ENCODE results near the gene MLLT10.
A peak's percentile ranks its signal among the peaks of the same experiment; 100 is the strongest.
"Not testable (repeated sequence)": the region's sequence is repeated elsewhere in the genome, so short reads cannot be mapped to it uniquely, and the experiment has no call there.

MLLT10 gene

DNA sequence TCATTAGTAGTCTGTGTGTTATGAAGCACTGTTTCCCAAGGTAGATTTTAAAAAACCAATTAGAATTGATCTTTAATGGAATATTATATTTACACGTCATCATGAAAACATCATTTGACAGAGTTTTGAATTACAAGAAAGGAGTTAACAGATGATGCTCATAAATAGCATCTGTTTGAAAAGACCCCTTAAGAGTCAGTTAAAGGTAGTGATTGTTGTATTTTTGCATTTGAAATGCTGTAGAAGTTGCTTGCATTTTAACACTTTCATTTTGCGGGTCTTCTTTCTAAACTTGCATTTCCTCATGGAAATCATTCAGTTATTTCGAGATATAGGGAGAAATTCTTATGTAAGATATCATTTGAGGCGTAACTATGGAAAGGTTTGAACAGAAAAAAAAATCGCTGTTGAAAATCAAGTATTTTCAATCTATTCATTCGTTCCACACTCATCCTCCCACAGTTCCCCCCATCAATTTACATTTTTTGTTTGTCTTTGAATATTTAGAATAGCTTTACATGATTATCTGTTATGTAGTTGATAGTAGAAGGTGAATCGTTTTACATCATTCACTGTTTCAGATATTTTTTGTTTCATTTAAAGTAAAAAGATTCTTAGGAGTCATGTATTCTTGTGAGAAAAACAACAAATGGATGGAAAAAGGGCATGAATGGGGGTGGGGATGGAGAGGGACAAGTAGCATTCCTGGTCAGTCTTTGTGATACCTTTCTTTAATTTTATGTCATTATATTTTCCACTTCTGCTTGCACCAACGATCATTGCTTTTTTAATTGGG is 5.6 kb upstream of the MLLT10 start:
- DNase-seq (ENCODE audit: low spot score) = no peak

DNA sequence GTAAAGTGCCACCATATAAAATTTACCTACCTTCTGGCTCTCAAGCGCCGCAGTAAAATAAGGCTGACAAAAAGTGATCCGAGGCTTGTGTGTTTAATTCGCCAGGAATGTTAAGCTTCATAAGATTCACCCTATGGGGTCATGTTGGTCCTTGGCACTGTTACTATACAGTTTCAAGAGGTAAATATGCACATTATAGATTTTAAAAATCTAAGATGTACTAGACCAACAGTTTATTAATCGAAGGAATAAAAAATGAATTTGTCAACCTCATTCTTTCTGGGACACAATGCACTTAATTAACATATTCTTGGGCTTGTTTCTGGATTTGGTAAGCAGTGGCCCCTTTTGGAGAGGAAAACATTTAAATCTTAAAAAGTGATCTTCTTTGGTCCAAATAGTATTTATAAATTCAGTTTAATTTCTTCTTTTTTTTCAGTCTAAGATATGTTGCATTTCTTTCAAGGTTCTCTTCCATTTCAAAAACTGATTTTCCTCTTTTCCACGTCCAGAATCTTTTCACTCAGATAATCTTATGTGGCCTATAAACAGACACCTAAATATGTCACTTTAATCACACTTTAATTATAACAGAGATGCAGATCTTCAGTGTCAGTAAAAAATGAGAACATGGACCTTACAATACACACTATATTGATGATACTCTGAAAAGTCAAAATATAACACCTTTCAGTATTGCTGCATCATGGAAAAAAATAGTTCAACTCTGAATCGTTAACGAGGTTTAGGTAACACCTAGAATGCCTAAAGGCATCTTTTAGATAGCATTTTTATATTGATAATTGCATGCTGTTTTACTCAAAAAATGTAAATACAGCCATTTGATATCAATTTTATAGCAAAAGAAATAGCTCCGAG is 4.8 kb upstream of the MLLT10 start:
- DNase-seq (ENCODE audit: low spot score) = no peak

DNA sequence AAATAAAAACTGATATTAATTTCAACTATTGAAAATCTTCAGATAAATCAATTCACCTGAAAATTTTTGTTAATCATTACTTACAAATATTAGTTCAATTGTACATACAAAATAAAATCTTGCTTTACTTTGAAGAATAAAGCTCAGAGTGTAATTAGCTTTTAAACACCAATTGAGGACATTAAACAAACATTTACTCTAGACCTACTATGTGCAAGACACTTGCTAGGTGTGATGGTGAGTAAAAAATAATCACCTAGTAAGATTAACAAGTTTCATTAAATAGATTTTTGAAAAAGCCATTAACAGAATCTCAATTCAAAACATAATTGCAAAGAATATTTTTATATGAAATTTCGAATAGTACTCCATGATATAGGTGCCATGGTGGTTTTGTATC is 3.9 kb upstream of the MLLT10 start:
- no peak for DNase-seq (ENCODE audit: low spot score)

DNA sequence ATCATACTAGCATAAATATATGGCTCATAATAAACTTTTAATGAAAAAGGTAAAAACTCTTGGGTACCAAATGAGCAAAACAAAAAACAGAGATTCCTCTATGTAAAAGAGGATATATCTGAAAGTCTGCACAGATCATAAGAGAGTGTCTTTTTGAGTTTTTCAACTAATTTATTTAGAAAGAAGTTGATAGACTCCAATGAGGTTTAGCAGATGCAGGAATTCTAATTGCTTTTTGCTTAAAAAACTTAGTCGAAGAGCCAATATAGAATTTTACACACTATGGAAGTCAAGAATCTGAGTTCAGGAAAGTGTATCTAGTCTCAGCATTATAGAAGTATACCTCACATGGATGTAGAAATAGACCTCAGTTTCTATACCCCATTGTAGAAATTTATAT is 3.4 kb upstream of the MLLT10 start:
- no peak for DNase-seq (ENCODE audit: low spot score)

DNA sequence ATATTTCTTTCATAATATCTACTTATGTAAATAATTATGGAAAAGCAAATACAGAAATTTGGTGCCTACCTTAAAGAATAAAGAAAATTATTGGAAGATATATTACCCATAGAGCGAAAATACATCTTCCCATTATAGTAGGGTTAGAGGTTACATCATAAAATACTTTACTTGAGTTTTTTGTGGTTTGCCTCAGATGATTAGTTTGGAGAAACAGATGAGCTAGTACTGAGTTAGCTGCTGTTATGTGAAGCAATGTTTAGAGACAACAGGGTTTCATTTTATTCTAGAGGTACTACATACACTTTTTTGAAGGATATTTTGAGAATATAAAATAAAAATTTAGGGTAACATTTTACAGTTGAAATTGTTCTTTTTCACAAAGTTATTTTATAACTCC is 2.9 kb upstream of the MLLT10 start:
- no peak for DNase-seq (ENCODE audit: low spot score)

DNA sequence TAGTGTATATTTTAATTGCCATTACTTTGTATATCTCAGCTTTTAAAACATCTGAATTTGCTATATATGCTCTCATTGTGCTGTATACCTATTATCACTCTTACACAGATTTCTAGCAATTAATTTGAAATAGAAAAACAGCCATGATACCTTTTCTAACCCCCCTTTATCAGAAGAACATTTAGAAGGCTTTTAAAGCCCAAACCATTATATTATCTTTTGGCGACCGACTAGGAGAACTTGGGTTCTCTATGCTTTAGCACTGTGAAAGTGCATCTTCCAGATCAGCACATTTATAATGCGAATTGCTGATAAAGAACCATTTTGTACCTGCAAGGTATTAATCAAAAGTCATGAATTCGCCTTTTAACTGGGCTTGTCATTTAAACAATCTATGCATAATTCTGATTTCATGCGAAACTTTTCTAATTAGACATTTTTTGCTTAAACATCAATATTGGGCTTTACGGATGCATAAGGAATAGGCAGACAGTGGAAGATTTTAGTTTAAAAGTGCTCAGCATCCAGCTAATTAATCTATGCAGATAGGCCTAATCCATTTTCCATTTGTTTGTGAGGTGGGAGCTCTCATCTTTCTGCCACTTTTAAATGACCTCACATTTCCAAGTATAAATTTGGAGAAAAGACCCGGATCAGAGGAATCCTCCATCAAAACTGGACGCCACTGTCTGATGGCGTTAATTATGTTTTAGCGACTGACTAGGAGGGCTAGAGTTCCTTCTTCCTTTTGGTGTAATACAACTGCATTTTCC is 1.2 kb upstream of the MLLT10 start:
- no peak for DNase-seq (ENCODE audit: low spot score)

DNA sequence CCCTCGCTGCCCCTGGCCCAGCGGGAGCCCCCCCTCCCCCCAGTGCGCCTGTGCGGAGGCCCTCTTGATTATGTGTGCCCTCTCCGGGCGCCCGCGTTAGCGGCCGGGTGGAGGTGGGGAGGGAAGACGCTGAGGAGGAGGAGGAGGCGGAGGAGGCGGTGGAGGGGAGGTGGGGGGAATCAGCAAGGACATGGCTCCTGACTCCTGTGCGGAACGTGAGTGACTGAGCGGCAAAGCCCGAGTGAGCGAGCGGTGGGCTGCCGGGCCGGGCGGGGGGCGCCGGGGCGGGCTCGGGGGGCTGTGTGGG is 201 bp downstream of the MLLT10 start:
- DNase-seq (ENCODE audit: low spot score) = no peak

DNA sequence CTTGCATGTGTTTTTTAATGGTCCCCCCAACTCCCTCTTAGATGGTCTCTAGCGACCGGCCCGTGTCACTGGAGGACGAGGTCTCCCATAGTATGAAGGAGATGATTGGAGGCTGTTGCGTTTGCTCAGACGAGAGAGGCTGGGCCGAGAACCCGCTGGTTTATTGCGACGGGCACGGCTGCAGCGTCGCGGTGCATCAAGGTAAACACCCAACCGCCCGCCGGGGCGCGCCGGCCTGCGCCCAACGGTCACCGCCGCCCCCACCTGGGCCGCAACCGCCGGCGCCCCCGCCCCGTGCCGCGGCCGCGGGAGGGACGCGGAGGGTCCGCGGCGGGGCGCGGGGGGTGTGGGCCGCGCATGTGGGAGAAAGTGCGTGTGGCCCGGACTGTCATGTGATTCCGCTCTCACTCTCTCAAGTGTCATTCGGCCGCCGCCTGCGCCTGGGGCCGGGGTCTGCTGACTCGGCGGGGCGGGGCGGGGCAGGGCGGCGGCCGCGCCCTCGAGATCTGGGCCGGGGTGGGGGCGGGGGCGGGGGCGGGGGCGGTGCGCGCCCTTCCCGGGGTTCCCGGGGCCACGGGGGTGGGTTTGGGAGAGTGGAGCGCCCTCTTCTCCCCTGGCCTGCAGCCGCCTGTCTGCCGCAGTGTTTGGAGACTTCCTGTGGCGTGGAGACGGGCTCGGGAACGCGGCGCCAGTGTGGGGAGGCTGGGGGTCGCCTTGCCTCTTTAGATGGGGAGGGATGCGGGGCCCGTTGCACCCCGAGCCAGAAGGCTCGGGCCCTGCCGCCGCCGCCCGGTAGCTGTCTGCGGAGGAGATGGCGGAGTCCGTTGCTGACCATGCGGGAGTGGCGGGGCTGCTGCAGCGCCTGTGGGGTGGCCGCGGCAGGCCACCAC is 817 bp downstream of the MLLT10 start:
- DNase-seq (ENCODE audit: low spot score) = peak; percentile 70

DNA sequence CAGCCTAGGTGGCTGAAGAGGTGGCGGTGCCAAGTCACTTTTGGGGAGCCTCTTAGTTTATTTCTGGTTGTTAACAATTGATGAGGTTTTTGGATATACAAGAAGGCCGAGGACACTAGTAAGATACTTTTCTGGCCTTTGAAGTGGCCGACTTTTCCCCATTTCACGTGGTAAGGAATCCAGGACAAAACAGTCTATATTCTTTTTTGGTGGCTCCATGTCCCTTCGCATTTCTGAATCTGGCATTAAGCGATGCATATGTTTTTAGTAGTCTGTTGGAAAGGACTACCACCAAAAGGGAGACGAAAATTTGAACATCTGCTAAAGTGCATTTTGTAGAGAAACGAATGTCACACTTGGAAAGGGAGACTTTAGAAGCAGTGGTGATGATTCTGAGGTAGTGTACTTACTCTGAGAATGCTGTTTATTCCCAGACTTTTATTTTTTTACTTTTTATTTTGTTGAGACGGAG is 1.5 kb downstream of the MLLT10 start:
- DNase-seq (ENCODE audit: low spot score) = no peak

DNA sequence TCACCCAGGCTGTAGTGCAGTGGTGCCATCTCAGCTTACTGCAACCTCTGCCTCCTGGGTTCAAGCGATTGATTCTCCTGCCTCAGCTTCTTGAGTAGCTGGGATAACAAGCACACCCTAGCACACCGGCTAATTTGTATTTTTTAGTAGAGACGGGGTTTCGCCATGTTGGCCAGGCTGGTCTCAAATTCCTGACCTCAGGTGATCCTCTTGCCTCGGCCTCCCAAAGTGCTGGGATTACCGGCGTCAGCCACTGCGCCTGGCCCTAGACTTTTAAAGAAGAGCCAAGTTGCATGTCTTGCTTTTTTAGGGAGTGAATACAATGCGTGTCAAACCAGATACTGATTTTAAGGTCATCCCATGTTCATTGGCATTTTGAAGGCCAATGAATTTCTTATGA is 1.9 kb downstream of the MLLT10 start:
- not testable (repeated sequence) for DNase-seq (ENCODE audit: low spot score)

DNA sequence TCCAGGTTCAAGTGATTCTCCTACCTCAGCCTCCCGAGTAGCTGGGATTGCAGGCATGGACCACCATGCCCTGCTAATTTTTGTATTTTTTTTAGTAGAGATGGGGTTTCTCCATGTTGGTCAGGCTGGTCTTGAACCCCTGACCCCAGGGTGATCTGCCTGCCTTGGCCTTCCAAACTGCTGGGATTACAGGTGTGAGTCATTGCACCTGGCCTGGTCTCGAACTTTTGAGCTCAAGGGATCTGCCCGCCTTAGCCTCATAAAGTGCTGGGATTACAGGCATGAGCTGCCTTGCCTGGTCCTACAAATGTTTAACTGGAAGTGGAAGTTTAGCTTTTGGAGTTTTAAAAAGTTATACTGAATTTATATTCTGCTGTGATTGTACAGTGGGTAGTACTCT is 2.8 kb downstream of the MLLT10 start:
- no peak for DNase-seq (ENCODE audit: low spot score)

DNA sequence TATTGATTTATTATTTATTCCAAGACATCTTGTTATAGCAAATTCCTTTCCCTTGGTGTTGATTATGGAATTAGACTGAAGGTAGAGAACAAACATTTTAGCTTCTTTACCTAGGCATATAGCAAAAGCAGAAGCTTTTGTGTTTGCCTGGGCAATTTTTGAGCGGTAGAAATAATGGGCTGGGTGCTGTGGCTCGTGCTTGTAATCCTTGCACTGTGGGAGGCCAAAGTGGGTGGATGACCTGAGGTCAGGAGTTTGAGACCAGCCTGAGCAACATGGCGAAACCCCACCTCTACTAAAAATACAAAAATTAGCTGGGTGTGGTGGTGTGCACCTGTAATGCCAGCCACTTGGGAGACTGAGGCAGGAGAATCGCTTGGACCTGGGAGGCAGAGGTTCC is 6.7 kb downstream of the MLLT10 start:
- DNase-seq (ENCODE audit: low spot score) = not testable (repeated sequence)

DNA sequence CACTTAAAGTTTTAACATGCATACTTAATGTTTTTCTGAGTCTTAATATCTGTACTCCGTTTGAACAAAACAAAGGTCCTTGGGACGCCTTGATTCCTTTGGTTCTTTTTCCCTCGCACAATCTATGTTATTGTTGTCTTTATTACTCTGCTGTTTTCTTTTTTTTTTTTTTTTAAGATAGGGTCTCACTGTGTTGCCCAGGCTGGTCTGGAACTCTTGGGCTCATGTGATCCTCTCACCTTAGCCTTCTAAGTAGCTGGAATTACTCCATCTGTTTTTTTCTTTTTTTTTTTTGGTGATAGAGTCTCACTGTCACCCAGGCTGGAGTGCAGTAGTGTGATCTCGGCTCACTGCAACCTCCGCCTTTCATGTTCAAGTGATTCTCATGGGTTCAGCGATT is 13.2 kb downstream of the MLLT10 start:
- DNase-seq (ENCODE audit: low spot score) = no peak

DNA sequence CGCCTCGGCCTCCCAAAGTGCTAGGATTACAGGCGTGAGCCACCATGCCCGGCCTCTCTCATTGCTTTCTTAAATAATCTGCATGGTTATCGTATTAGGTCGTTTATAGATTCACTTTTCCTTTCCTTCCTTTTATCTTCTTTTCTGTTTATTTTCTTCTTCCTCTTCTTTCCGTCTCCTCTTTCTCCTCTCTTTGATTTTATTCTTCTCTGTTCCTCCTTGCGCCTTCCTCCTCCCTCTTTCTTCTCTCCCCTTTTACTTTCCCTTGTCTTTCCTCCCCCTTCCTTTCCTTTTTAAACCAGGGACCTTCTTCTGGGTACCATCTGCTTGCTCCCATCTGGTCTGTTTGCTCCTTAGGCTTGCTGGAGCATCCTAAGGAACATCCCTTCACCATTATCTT is 18.6 kb downstream of the MLLT10 start:
- DNase-seq (ENCODE audit: low spot score) = no peak

DNA sequence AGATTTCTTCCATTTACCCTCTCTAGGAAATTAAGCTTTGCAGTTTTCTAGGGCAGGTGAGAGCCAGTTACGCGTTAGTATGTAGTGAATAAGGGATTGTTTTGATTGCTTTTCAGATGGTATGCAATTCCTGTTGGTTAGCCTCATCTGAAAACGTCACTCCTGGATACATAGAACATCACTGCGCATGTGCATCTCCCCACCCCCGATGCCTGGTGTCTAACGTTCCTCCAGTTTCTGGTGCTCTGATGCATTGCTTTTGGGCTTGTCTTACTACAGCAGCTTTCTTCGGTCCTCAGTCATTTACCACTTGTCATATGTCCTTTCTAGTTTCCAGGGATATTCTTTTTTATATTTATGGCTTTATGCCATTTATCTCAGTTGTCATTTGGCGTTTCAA is 22.5 kb downstream of the MLLT10 start:
- no peak for DNase-seq (ENCODE audit: low spot score)

DNA sequence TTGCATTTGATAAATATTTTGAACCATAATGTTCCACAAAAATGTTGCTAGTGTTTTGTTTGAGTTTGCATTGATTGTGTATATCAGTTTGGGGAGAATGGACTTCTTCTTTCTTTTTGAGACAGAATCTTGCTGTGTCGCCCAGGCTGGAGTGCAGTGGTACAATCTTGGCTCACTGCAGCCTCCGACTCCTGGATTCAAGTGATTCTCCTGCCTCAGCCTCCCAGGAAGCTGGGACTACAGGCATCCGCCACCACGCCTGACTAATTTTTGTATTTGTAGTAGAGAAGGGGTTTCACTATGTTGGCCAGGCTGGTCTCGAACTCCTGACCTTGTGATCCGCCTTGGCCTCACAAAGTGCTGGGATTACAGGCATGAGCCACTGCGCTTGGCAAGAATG is 25.0 kb downstream of the MLLT10 start:
- DNase-seq (ENCODE audit: low spot score) = not testable (repeated sequence)

DNA sequence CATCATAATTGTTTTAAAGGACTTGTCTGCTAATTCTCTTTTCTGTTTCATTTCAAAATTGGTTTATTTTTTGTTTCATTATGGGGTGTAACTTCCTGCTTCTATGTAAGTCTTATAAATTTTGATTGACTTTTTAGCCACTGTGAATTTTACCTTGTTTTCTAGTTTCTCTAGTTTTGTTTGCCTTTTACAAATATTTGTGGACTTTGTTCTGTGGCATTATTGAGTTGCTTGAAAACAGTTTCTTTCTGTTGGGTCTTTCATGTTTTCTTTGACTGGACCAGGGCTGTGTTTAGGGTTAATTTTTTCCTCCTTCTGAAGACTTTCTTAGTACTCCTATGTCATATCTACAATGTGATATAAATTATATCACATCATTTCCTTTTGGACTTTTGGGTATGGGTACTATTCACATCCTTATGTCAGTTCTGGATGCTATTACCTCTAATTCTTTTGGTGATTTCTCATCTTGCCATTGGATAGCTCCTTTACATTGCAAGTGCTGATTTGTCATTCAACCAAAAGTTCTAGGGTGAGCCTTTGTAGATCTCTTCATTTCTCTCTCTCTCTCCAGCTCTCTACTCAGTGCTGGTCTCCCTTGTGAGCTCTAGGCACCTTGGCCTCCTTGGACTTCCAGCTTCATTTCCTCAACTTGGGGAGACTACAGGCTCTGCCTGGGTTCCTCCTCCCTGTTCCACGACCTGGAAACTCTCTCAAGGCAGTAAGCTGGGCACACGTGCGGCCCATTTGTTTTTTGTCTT is 36.9 kb downstream of the MLLT10 start:
- no peak for DNase-seq (ENCODE audit: low spot score)

DNA sequence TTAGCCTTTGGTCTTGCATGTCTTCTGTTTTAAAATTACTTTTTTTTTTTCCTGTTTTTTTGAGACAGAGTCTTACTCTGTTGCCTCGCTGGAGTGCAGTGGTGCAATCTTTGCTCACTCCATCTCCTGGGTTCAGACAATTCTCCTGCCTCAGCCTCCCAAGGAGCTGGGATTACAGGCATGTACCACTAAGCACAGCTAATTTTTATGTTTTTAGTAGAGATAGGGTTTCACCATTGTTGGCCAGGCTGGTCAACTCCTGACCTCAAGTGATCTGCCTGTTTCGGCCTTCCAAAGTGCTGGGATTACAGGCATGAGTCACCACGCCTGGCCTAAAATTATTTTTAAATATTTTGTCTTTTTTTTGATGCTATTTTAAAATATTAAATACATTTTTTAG is 38.5 kb downstream of the MLLT10 start:
- DNase-seq (ENCODE audit: low spot score) = no peak

DNA sequence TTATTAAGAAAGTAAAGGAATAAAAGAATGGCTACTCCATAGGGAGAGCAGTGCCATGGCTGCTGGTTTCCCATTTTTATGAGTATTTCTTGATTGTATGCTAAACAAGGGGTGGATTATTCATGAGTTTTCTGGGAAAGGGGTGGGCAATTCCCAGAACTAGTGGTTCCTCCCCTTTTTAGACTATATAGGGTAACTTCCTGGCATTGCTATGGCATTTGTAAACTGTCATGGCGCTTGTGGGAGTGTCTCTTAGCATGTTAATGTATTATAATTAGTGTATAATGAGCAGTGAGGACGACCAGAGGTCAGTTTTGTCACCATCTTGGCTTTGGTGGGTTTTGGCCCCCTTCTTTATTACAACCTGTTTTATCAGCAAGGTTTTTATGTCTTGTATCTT is 40.5 kb downstream of the MLLT10 start:
- not testable (repeated sequence) for DNase-seq (ENCODE audit: low spot score)

DNA sequence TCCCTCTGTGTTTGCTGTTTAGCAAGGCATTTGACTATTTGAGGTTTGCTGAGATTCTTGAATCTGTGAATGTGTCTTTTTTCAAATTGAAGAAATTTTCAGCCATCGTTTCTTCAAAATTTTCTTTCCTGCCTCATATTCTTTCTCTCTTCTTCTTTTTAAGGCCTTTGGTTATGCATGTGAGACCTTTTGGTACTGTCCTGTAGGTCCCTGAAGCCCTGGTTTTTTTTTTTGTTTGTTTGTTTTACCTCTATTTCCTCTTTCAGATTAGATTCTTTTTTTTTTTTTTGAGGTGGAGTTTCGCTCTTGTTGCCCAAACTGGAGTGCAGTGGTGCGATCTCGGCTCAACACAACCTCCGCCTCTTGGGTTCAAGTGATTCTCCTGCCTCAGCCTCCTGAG is 45.3 kb downstream of the MLLT10 start:
- DNase-seq (ENCODE audit: low spot score) = no peak

DNA sequence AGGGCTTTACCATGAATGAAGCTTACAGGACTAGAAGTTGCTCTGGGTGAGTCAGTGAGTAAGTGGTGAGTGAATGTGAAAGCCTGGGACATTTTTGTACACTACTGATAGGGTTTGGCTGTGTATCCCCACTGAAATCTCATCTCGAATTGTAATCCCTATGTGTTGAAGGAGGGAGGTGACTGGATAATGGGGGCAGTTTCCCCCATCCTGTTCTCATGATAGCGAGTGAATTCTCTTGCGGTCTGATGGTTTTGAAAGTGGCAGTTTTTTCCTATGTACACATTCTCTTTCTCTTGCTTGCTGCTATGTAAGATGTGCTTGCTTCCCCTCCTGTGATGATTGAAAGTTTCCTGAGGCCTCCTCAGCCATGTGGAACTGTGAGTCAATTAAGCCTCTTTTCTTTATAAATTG is 47.4 kb downstream of the MLLT10 start:
- not testable (repeated sequence) for DNase-seq (ENCODE audit: low spot score)
